22Rv1 (cell line): ENCODE measurements around the gene TNRC6C.

Source experiments
- CTCF ChIP-seq: fragments of 450-650 bp; IDR thresholded peaks from 2 replicates; pipeline ENCODE4 v1.5.1; 2017; ENCODE audit warnings: mild to moderate bottlenecking
- ZFX ChIP-seq: fragments of 450-650 bp; IDR thresholded peaks from 2 replicates; pipeline ENCODE4 v1.6.1; 2017; ENCODE audit warnings: antibody characterized with exemption, borderline replicate concordance

- TF ChIP-seq CTCF: no peak
- no peak for TF ChIP-seq ZFX
Observed at GRCh38 chr17:78007647-78008046, 49.1 kb downstream of the TNRC6C start.
